ENCODE data around the gene DHX8. TPM values are rescaled to one million over a fixed set of nuclear protein-coding genes. Genes with fewer than 3 reads are reported as not detected.
"Not testable (repeated sequence)": the region's sequence is repeated elsewhere in the genome, so short reads cannot be mapped to it uniquely, and the experiment has no call there.

Gene DHX8
- total and polyA plus RNA-seq, 2 donors (not counting 1 experiment from before 2014, with no cell fraction given), result 31.2 to 42.3 TPM

DNA sequence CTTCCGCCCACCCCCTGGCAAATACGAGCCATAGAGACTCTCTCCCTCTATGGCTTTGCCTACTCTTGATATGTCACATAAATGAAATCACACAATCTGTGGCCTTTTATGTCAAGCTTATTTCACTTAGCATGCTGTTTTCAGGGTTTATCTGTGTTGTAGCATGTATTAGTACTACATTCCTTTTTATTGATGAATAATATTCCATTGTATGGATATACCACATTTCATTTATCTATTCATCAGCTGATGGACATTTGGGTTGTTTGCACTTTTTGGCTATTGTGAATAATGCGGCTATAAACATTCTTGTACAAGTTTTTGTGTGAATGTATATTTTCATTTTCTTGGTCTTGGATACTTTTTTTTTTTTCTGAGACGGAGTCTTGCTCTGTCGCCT, 37.0 kb upstream of the DHX8 start:
- DNase-seq (ENCODE audit: low read depth in 2 of 2), result no peak
- no peak overlapping the region for H3K4me2 ChIP-seq (ENCODE audit: extremely low read depth, insufficient read depth, low read length)
- H3K36me3 ChIP-seq (ENCODE audit: control insufficient read depth, insufficient read depth, low read length), result no peaks in the 10 kb centered on the region
- no peaks in the 10 kb centered on the region for H3K79me2 ChIP-seq (ENCODE audit: control insufficient read depth, insufficient read depth, low read length)
- H3K4me3 ChIP-seq (replicated peaks in 1 of 4; ENCODE audit: control extremely low read depth in 1 of 4, insufficient read depth in 1 of 4, low read depth in 3 of 4, low read length in 4 of 4), result no peak overlapping the region
- no peak overlapping the region for H3K27ac ChIP-seq (ENCODE audit: insufficient read depth, low read length)
- no peaks in the 10 kb centered on the region for H3K27me3 ChIP-seq (ENCODE audit: control insufficient read depth, insufficient read depth, low read length)
- H2AFZ ChIP-seq (ENCODE audit: low read length), result no peak overlapping the region
- H3K9me3 ChIP-seq (ENCODE audit: control insufficient read depth, insufficient read depth, low read depth, low read length), result no peaks in the 10 kb centered on the region
- no peaks in the 10 kb centered on the region for H3K4me1 ChIP-seq (ENCODE audit: control insufficient read depth, extremely low read depth, insufficient read depth, low read length)
- TF ChIP-seq EZH2 (IDR thresholded peaks at IDR 0.05; ENCODE audit: low read length, missing control alignments), result no peak
- TF ChIP-seq, protein P1, sequence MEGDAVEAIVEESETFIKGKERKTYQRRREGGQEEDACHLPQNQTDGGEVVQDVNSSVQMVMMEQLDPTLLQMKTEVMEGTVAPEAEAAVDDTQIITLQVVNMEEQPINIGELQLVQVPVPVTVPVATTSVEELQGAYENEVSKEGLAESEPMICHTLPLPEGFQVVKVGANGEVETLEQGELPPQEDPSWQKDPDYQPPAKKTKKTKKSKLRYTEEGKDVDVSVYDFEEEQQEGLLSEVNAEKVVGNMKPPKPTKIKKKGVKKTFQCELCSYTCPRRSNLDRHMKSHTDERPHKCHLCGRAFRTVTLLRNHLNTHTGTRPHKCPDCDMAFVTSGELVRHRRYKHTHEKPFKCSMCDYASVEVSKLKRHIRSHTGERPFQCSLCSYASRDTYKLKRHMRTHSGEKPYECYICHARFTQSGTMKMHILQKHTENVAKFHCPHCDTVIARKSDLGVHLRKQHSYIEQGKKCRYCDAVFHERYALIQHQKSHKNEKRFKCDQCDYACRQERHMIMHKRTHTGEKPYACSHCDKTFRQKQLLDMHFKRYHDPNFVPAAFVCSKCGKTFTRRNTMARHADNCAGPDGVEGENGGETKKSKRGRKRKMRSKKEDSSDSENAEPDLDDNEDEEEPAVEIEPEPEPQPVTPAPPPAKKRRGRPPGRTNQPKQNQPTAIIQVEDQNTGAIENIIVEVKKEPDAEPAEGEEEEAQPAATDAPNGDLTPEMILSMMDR (conservative IDR thresholded peaks at IDR 0.05 in 1 of 2, IDR thresholded peaks at IDR 0.05 in 1 of 2; ENCODE audit: low read depth in 1 of 2, low read length in 2 of 2), result no peak
- no peaks in the 10 kb centered on the region for H4K20me1 ChIP-seq (ENCODE audit: control insufficient read depth, extremely low read depth, insufficient read depth, low read length)
- H3K9ac ChIP-seq (ENCODE audit: insufficient read depth, low read length), result no peak overlapping the region

DNA sequence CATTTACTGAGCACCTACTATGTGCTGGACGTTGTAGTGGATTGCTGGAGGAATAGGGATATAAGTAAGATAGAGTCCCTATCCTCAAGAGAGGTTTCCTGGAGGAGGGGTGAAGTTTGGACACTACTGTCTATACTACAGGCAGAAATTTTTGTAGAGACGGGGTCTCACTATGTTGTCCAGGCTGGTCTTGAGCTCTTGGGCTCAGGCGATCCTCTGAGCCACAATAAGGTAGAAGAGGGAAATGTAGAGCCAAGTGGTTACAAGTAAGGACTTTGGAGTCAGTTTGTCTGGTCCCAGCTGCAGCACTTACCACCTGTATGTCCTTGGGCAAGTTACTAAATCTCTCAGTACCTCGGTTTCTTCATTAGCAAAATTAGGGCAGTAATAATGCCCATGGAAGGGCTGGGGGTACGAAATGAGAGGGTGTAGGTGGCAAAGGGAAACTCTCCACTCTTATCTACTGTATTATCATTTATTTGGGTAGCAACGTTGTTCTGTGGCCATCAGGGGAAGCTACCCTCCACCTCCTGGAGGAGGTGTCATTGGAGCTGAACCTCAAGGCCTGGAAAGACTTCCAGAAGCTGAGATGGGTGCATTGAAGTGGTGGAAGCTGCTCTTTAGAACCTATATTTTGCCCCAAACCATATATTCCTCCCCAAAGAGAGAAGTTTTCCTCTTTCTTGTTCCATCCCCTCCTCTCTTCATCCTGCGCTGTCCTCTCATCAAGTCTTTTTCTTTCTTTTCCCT, 34.9 kb upstream of the DHX8 start:
- H3K36me3 ChIP-seq (ENCODE audit: control insufficient read depth, insufficient read depth, low read length), result no peaks in the 10 kb centered on the region
- no peaks in the 10 kb centered on the region for H4K20me1 ChIP-seq (ENCODE audit: control insufficient read depth, extremely low read depth, insufficient read depth, low read length)
- H3K79me2 ChIP-seq (ENCODE audit: control insufficient read depth, insufficient read depth, low read length), result no peaks in the 10 kb centered on the region
- H3K4me3 ChIP-seq (replicated peaks in 1 of 4; ENCODE audit: control extremely low read depth in 1 of 4, insufficient read depth in 1 of 4, low read depth in 3 of 4, low read length in 4 of 4), result no peak overlapping the region
- no peak for DNase-seq (ENCODE audit: low read depth in 2 of 2)
- no peak overlapping the region for H2AFZ ChIP-seq (ENCODE audit: low read length)
- no peak overlapping the region for H3K4me2 ChIP-seq (ENCODE audit: extremely low read depth, insufficient read depth, low read length)
- H3K27ac ChIP-seq (ENCODE audit: insufficient read depth, low read length), result no peak overlapping the region
- no peak for TF ChIP-seq EZH2 (IDR thresholded peaks at IDR 0.05; ENCODE audit: low read length, missing control alignments)
- TF ChIP-seq, protein P1 (conservative IDR thresholded peaks at IDR 0.05 in 1 of 2, IDR thresholded peaks at IDR 0.05 in 1 of 2; ENCODE audit: low read depth in 1 of 2, low read length in 2 of 2), result no peak
- no peaks in the 10 kb centered on the region for H3K9me3 ChIP-seq (ENCODE audit: control insufficient read depth, insufficient read depth, low read depth, low read length)
- H3K4me1 ChIP-seq (ENCODE audit: control insufficient read depth, extremely low read depth, insufficient read depth, low read length), result no peaks in the 10 kb centered on the region
- H3K27me3 ChIP-seq (ENCODE audit: control insufficient read depth, insufficient read depth, low read length), result no peaks in the 10 kb centered on the region
- no peak overlapping the region for H3K9ac ChIP-seq (ENCODE audit: insufficient read depth, low read length)

DNA sequence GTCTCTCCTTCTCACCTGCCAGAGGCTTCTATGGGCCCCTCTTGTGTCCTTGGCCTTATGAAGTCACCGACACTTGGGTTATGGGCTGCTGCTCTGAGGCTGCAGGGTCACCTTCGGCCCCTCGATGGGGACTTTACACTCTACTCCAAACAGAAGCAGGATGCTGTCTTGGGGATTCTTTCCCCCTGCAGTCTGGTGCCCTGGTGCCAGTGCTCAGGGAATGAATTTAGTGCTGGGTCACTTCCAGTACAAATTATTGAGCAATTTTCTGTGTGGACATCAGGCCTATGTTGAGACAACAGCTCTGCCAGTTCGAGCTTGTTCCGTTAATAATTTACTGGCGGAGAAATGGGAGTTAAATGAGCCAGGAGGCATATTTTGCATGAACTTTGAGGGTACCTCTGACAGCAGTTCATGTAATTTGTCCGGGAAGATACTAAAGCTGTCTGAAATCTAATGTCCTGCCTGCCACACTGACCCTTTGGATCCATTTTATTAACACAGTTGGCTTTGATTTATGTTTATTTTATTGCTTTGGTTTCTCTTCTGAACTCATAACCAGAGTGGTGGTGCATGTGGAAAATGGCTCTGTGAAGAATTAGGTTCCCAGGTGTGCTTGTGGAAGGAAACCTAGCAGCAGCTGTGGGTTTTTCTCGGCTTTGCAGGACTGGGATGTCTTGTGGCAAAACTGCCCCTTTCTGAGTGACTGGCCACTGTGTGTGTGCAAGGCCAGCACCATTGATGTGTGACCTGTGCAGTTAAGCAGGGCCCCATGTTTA, 34.1 kb upstream of the DHX8 start:
- Histone ChIP-seq H3K27ac (ENCODE audit: insufficient read depth, low read length) (no peak overlapping the region), H3K79me2 (ENCODE audit: control insufficient read depth, insufficient read depth, low read length) (no peaks in the 10 kb centered on the region), H3K9ac (ENCODE audit: insufficient read depth, low read length) (no peak overlapping the region), H3K4me2 (ENCODE audit: extremely low read depth, insufficient read depth, low read length) (no peak overlapping the region), H4K20me1 (ENCODE audit: control insufficient read depth, extremely low read depth, insufficient read depth, low read length) (no peaks in the 10 kb centered on the region), H3K9me3 (ENCODE audit: control insufficient read depth, insufficient read depth, low read depth, low read length) (no peaks in the 10 kb centered on the region), H2AFZ (ENCODE audit: low read length) (no peak overlapping the region), H3K36me3 (ENCODE audit: control insufficient read depth, insufficient read depth, low read length) (no peaks in the 10 kb centered on the region), H3K4me1 (ENCODE audit: control insufficient read depth, extremely low read depth, insufficient read depth, low read length) (no peaks in the 10 kb centered on the region), H3K4me3 (replicated peaks in 1 of 4; ENCODE audit: control extremely low read depth in 1 of 4, insufficient read depth in 1 of 4, low read depth in 3 of 4, low read length in 4 of 4) (no peak overlapping the region), H3K27me3 (ENCODE audit: control insufficient read depth, insufficient read depth, low read length) (no peaks in the 10 kb centered on the region)
- TF ChIP-seq EZH2 (IDR thresholded peaks at IDR 0.05; ENCODE audit: low read length, missing control alignments), result no peak
- TF ChIP-seq, protein P1 (conservative IDR thresholded peaks at IDR 0.05 in 1 of 2, IDR thresholded peaks at IDR 0.05 in 1 of 2; ENCODE audit: low read depth in 1 of 2, low read length in 2 of 2), result no peak
- peak in 1 of 2 donors; percentile 47 for DNase-seq (ENCODE audit: low read depth in 2 of 2)

DNA sequence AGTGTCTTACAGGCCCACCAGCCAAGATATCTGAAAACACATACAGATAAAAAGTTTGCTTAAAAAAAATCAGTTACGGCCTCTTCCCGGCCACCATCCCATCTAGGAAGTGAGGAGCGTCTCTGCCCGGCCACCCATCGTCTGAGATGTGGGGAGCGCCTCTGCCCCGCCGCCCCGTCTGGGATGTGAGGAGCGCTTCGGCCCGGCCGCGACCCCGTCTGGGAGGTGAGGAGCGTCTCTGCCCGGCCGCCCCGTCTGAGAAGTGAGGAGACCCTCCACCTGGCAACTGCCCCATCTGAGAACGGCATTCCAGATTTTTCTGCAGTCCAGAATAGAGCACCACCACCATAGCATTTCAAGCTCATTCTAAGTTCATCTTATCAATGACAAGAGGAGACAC, 33.0 kb upstream of the DHX8 start:
- H3K79me2 ChIP-seq (ENCODE audit: control insufficient read depth, insufficient read depth, low read length); H3K4me2 ChIP-seq (ENCODE audit: extremely low read depth, insufficient read depth, low read length); H2AFZ ChIP-seq (ENCODE audit: low read length); H3K9ac ChIP-seq (ENCODE audit: insufficient read depth, low read length); H3K4me3 ChIP-seq (replicated peaks in 1 of 4; ENCODE audit: control extremely low read depth in 1 of 4, insufficient read depth in 1 of 4, low read depth in 3 of 4, low read length in 4 of 4); H3K36me3 ChIP-seq (ENCODE audit: control insufficient read depth, insufficient read depth, low read length); H3K27ac ChIP-seq (ENCODE audit: insufficient read depth, low read length); H4K20me1 ChIP-seq (ENCODE audit: control insufficient read depth, extremely low read depth, insufficient read depth, low read length); H3K27me3 ChIP-seq (ENCODE audit: control insufficient read depth, insufficient read depth, low read length); H3K4me1 ChIP-seq (ENCODE audit: control insufficient read depth, extremely low read depth, insufficient read depth, low read length); H3K9me3 ChIP-seq (ENCODE audit: control insufficient read depth, insufficient read depth, low read depth, low read length); DNase-seq (ENCODE audit: low read depth in 2 of 2): not testable (repeated sequence)
